ENCODE data around the gene PLD4.

GRCh38 chr14:104974665-104975390 is 50.1 kb downstream of the PLD4 start:
- TF ChIP-seq CTCF (conservative IDR thresholded peaks at IDR 0.05; ENCODE audit: low read length) = no peak
- TF ChIP-seq EZH2phosphoT487 (IDR thresholded peaks at IDR 0.05; ENCODE audit: borderline replicate concordance) = no peak

All from Loucy (cell line).